ENCODE data around the gene DOCK1.

- TF ChIP-seq CTCF (IDR thresholded peaks at IDR 0.05) (no peak), POLR2A (IDR thresholded peaks at IDR 0.05) (no peak)
Observed at GRCh38 chr10:126914561-126914960, 9.3 kb downstream of the DOCK1 start.
